Endothelial cell of umbilical vein (primary cell): Measurements from ENCODE around the gene ZFP57.

Source experiments
- EZH2 ChIP-seq: IDR thresholded peaks from 2 replicates; pipeline ENCODE4 v1.6.1; 2012; ENCODE audit warnings: borderline replicate concordance, low read depth, mild to moderate bottlenecking, moderate library complexity, low read length, inconsistent platforms; ENCODE audit not compliant: severe bottlenecking
- FOS ChIP-seq: IDR thresholded peaks from 2 replicates; pipeline ENCODE4 v1.6.1; 2011; ENCODE audit warnings: mild to moderate bottlenecking, low read length, moderate library complexity, borderline replicate concordance; ENCODE audit not compliant: insufficient read depth
- MAX ChIP-seq: IDR thresholded peaks from 2 replicates; pipeline ENCODE4 v1.6.1; 2011; ENCODE audit not compliant: insufficient read depth, insufficient read length
- POLR2A ChIP-seq: IDR thresholded peaks from 2 replicates; pipeline ENCODE4 v1.6.1; 2012; ENCODE audit warnings: low read depth, mild to moderate bottlenecking, control low read depth, low read length
- POLR2AphosphoS5 ChIP-seq: IDR thresholded peaks from 2 replicates; pipeline ENCODE4 v1.6.1; 2012; ENCODE audit warnings: low read depth, mild to moderate bottlenecking, control low read depth, low read length, moderate library complexity; ENCODE audit not compliant: insufficient read depth
- TF ChIP-seq, protein P1 (sequence below), 2 donors: IDR thresholded peaks; 1 replicate in 1 of 2; 2 replicates in 1 of 2; pipeline ENCODE4 v1.5.1; 2011; ENCODE audit warnings: low read length in 2 of 2, mild to moderate bottlenecking in 2 of 2, moderate library complexity in 2 of 2, control low read depth in 1 of 2, inconsistent platforms in 1 of 2, low read depth in 1 of 2; ENCODE audit not compliant: insufficient read depth in 1 of 2; ENCODE audit errors: extremely low read depth in 1 of 2

DNA sequence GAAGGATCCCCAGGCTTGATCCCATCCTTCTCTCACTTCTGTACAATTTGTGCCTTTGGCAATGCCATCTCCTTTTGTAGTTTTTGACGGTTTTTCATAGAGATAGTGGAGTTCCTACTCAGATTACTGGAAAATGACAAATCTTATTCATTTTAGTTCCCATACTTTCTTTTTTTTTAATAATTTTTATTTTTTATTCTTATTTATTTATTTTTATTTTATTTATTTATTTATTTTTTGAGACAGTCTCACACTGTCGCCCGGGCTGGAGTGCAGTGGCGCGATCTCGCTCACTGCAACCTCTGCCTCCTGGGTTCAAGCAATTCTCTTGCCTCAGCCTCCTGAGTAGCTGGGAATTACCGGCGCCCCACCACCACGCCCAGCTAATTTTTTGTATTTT is 43.7 kb downstream of the ZFP57 start:
- TF ChIP-seq, protein P1, sequence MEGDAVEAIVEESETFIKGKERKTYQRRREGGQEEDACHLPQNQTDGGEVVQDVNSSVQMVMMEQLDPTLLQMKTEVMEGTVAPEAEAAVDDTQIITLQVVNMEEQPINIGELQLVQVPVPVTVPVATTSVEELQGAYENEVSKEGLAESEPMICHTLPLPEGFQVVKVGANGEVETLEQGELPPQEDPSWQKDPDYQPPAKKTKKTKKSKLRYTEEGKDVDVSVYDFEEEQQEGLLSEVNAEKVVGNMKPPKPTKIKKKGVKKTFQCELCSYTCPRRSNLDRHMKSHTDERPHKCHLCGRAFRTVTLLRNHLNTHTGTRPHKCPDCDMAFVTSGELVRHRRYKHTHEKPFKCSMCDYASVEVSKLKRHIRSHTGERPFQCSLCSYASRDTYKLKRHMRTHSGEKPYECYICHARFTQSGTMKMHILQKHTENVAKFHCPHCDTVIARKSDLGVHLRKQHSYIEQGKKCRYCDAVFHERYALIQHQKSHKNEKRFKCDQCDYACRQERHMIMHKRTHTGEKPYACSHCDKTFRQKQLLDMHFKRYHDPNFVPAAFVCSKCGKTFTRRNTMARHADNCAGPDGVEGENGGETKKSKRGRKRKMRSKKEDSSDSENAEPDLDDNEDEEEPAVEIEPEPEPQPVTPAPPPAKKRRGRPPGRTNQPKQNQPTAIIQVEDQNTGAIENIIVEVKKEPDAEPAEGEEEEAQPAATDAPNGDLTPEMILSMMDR (IDR thresholded peaks at IDR 0.05; ENCODE audit: extremely low read depth in 1 of 2, insufficient read depth in 1 of 2, low read depth in 1 of 2, low read length in 2 of 2): no peak
- TF ChIP-seq POLR2AphosphoS5 (no peak), FOS (no peak), MAX (no peak), EZH2 (no peak), POLR2A (no peak)
